GM12878 (cell line): ENCODE measurements around the gene DENND1A.

Source experiments
- RAD21 ChIP-seq: IDR thresholded peaks from 2 replicates; pipeline ENCODE4 v1.6.1; 2011; ENCODE audit warnings: mild to moderate bottlenecking, low read depth, low read length, moderate library complexity; ENCODE audit not compliant: insufficient read depth
- TF ChIP-seq, protein P1 (sequence below): IDR thresholded peaks from 2 replicates; pipeline ENCODE4 v1.6.1; 2011; ENCODE audit warnings: borderline replicate concordance, low read depth, mild to moderate bottlenecking, moderate library complexity, low read length; ENCODE audit not compliant: insufficient read depth, poor library complexity, severe bottlenecking
- TF ChIP-seq, protein P2 (sequence below), 3 experiments: IDR thresholded peaks in 2 of 3; conservative IDR thresholded peaks in 1 of 3; 2 replicates each; pipeline ENCODE4 v1.5.1; 2011; ENCODE audit warnings: low read depth in 3 of 3, low read length in 3 of 3, mild to moderate bottlenecking in 3 of 3, control low read depth in 2 of 3, moderate library complexity in 2 of 3, inconsistent platforms in 1 of 3, mixed read lengths in 1 of 3; ENCODE audit not compliant: control insufficient read depth in 2 of 3, insufficient read depth in 1 of 3; ENCODE audit errors: extremely low read depth in 1 of 3
- TF ChIP-seq, protein P3 (sequence below): fragments of 450-650 bp; IDR thresholded peaks from 2 replicates; pipeline ENCODE4 v1.6.1; 2017; ENCODE audit warnings: mild to moderate bottlenecking
- TF ChIP-seq, protein P4 (sequence below): IDR thresholded peaks from 2 replicates; pipeline ENCODE4 v1.6.1; 2011; ENCODE audit warnings: low read depth, mild to moderate bottlenecking, low read length, moderate library complexity, borderline replicate concordance; ENCODE audit errors: extremely low read depth

- TF ChIP-seq, protein P1, sequence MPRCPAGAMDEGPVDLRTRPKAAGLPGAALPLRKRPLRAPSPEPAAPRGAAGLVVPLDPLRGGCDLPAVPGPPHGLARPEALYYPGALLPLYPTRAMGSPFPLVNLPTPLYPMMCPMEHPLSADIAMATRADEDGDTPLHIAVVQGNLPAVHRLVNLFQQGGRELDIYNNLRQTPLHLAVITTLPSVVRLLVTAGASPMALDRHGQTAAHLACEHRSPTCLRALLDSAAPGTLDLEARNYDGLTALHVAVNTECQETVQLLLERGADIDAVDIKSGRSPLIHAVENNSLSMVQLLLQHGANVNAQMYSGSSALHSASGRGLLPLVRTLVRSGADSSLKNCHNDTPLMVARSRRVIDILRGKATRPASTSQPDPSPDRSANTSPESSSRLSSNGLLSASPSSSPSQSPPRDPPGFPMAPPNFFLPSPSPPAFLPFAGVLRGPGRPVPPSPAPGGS, result no peak
- TF ChIP-seq RAD21, result no peak
- TF ChIP-seq, protein P2, sequence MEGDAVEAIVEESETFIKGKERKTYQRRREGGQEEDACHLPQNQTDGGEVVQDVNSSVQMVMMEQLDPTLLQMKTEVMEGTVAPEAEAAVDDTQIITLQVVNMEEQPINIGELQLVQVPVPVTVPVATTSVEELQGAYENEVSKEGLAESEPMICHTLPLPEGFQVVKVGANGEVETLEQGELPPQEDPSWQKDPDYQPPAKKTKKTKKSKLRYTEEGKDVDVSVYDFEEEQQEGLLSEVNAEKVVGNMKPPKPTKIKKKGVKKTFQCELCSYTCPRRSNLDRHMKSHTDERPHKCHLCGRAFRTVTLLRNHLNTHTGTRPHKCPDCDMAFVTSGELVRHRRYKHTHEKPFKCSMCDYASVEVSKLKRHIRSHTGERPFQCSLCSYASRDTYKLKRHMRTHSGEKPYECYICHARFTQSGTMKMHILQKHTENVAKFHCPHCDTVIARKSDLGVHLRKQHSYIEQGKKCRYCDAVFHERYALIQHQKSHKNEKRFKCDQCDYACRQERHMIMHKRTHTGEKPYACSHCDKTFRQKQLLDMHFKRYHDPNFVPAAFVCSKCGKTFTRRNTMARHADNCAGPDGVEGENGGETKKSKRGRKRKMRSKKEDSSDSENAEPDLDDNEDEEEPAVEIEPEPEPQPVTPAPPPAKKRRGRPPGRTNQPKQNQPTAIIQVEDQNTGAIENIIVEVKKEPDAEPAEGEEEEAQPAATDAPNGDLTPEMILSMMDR (IDR thresholded peaks at IDR 0.05 in 2 of 3, conservative IDR thresholded peaks at IDR 0.05 in 1 of 3; ENCODE audit: control insufficient read depth in 2 of 3, extremely low read depth in 1 of 3, insufficient read depth in 1 of 3, low read depth in 3 of 3, low read length in 3 of 3), result no peak
- TF ChIP-seq, protein P3, sequence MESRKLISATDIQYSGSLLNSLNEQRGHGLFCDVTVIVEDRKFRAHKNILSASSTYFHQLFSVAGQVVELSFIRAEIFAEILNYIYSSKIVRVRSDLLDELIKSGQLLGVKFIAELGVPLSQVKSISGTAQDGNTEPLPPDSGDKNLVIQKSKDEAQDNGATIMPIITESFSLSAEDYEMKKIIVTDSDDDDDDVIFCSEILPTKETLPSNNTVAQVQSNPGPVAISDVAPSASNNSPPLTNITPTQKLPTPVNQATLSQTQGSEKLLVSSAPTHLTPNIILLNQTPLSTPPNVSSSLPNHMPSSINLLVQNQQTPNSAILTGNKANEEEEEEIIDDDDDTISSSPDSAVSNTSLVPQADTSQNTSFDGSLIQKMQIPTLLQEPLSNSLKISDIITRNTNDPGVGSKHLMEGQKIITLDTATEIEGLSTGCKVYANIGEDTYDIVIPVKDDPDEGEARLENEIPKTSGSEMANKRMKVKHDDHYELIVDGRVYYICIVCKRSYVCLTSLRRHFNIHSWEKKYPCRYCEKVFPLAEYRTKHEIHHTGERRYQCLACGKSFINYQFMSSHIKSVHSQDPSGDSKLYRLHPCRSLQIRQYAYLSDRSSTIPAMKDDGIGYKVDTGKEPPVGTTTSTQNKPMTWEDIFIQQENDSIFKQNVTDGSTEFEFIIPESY, result no peak
- TF ChIP-seq, protein P4, sequence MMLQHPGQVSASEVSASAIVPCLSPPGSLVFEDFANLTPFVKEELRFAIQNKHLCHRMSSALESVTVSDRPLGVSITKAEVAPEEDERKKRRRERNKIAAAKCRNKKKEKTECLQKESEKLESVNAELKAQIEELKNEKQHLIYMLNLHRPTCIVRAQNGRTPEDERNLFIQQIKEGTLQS, result no peak
Measured at GRCh38 chr9:123947326-123947725, 17.4 kb upstream of the DENND1A start.
